ENCODE data around the gene CYBRD1. TPM values are rescaled to one million over a fixed set of nuclear protein-coding genes. Genes with fewer than 3 reads are reported as not detected.

CYBRD1 gene
- total RNA-seq, 2 donors from 2014 or later: 357 to 453 TPM

GRCh38 chr2:171571721-171572120 is 49.4 kb downstream of the CYBRD1 start:
- no peaks in the 10 kb centered on the region for H3K36me3 ChIP-seq
- TF ChIP-seq CTCF (IDR thresholded peaks at IDR 0.05): no peak
- no peak overlapping the region for H3K27ac ChIP-seq
- H3K27me3 ChIP-seq (replicated peaks; ENCODE audit: insufficient read depth): no peaks in the 10 kb centered on the region
- ATAC-seq (ENCODE audit: insufficient number of reproducible peaks, low FRiP score, low read depth): no peak
- no peak for DNase-seq (ENCODE audit: low spot score)
- no peaks in the 10 kb centered on the region for H3K9me3 ChIP-seq
- H3K4me3 ChIP-seq: no peak overlapping the region
- no peaks in the 10 kb centered on the region for H3K4me1 ChIP-seq (ENCODE audit: control insufficient read depth in 1 of 2, low read depth in 2 of 2)

DNA sequence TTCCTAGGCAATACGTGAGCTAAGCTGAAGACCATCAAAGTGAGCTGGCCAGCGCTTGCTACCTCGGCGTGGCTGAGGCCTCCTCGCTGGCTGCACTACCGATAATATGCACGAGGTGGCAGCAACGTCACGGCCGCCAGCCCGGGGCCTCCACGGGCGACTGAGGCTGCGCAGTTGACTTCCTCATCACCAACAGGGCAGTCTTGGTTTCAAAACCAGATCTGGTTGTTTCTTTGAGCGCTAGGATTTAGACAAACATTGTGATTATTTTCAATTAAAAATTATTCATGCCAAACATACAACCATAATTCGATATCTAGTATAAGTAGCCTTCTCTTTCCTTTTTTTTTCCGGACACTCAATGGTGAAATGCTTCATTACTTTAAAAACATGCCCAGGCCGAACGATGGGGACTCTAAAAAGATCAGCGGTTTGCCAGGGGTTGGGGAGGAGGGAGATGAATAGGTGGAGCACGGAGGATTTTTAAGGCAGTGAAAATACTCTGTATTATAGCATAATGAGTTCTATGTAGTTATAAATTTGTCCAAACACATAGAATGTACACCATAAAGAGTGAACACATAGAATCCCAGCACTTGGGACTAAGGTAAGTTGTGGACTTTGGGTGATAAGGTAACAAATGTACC is 52.0 kb downstream of the CYBRD1 start:
- DNase-seq (ENCODE audit: low spot score): peak; percentile 19
- H3K36me3 ChIP-seq: no peaks in the 10 kb centered on the region
- H3K9me3 ChIP-seq: no peaks in the 10 kb centered on the region
- TF ChIP-seq CTCF (IDR thresholded peaks at IDR 0.05): peak; percentile 95
- peak; percentile 70 for ATAC-seq (ENCODE audit: insufficient number of reproducible peaks, low FRiP score, low read depth)
- H3K4me3 ChIP-seq: peak overlapping the region; percentile 45
- no peaks in the 10 kb centered on the region for H3K27me3 ChIP-seq (replicated peaks; ENCODE audit: insufficient read depth)
- no peaks in the 10 kb centered on the region for H3K4me1 ChIP-seq (ENCODE audit: control insufficient read depth in 1 of 2, low read depth in 2 of 2)
- no peak overlapping the region for H3K27ac ChIP-seq

DNA sequence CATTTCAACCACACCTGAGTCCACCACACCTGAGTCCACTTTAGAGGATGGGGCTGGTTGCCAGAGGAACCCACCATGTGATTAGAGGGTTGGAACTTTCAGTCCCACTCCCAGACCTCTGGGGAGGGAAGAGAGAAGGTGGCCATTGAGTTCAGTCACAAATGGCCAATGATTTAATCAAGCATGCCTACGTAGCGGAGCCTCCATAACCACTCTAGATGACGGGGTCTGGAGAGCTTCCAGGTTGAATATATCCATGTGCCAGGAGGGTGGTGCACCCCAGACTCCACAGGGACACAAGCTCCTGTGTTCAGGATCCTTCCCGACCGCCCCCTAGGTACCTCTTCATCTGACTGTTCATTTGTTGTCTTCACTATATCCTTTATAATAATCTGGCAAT is 53.3 kb downstream of the CYBRD1 start:
- Histone ChIP-seq H3K27ac (no peak overlapping the region), H3K4me1 (ENCODE audit: control insufficient read depth in 1 of 2, low read depth in 2 of 2) (no peaks in the 10 kb centered on the region), H3K9me3 (no peaks in the 10 kb centered on the region), H3K4me3 (no peak overlapping the region), H3K36me3 (no peaks in the 10 kb centered on the region), H3K27me3 (replicated peaks; ENCODE audit: insufficient read depth) (no peaks in the 10 kb centered on the region)
- ATAC-seq (ENCODE audit: insufficient number of reproducible peaks, low FRiP score, low read depth): no peak
- no peak for TF ChIP-seq CTCF (IDR thresholded peaks at IDR 0.05)
- no peak for DNase-seq (ENCODE audit: low spot score)

DNA sequence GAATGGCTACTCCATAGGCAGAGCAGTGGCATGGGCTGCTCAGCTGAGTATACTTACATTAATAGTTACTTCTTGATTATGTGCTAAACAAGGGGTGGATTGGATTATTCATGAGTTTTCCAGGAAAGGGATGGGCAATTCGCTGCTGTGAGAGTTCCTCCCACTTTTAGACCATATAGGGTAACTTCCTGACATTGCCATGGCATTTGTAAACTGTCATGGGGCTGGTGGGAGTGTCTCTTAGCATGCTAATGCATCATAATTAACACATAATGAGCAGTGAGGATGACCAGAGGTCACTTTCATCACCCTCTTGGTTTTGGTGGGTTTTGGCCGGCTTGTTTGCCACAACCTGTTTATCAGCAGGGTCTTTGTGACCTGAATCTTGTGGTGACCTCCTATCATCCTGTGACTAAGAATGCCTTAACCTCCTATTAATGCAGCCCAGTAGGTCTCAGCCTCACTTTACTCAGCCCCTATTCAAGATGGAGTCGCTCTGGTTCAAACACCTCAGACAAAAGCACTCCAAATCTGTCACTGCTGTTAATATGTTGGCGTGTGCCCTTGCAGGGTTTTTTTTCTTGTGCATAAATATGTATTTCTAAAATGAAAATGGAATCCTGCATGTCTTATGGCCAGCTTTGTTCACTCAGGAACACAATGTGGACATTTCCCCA is 56.0 kb downstream of the CYBRD1 start:
- ATAC-seq (ENCODE audit: insufficient number of reproducible peaks, low FRiP score, low read depth) (no peak), DNase-seq (ENCODE audit: low spot score) (no peak)
- Histone ChIP-seq H3K9me3 (no peaks in the 10 kb centered on the region), H3K4me3 (no peak overlapping the region), H3K4me1 (ENCODE audit: control insufficient read depth in 1 of 2, low read depth in 2 of 2) (no peaks in the 10 kb centered on the region), H3K27me3 (replicated peaks; ENCODE audit: insufficient read depth) (no peaks in the 10 kb centered on the region), H3K27ac (no peak overlapping the region), H3K36me3 (no peaks in the 10 kb centered on the region)
- TF ChIP-seq CTCF (IDR thresholded peaks at IDR 0.05): no peak

DNA sequence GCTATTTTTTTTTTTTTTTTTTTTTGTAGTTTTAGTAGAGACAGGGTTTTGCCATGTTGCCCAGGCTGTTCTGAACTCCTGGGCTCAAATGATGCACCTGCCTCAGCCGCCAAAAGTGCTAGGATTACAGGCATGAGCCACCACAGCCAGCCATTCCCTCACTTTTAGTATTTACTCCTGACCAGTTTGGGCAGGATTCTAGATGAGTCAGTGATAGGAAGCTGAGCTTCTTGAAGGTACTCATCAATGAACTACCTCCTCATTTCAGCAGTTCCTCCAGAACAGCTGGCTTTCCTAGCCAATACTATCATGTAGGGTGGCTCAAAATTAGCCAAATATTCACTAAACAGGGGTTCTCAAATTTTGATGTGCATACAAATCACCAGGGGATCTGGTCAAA is 57.2 kb downstream of the CYBRD1 start:
- Histone ChIP-seq H3K27ac (no peak overlapping the region), H3K4me3 (no peak overlapping the region), H3K27me3 (replicated peaks; ENCODE audit: insufficient read depth) (no peaks in the 10 kb centered on the region), H3K9me3 (no peaks in the 10 kb centered on the region), H3K4me1 (ENCODE audit: control insufficient read depth in 1 of 2, low read depth in 2 of 2) (no peaks in the 10 kb centered on the region), H3K36me3 (no peaks in the 10 kb centered on the region)
- DNase-seq (ENCODE audit: low spot score) (no peak), ATAC-seq (ENCODE audit: insufficient number of reproducible peaks, low FRiP score, low read depth) (no peak)
- no peak for TF ChIP-seq CTCF (IDR thresholded peaks at IDR 0.05)
